ENCODE data around the gene KCNMA1.

DNA sequence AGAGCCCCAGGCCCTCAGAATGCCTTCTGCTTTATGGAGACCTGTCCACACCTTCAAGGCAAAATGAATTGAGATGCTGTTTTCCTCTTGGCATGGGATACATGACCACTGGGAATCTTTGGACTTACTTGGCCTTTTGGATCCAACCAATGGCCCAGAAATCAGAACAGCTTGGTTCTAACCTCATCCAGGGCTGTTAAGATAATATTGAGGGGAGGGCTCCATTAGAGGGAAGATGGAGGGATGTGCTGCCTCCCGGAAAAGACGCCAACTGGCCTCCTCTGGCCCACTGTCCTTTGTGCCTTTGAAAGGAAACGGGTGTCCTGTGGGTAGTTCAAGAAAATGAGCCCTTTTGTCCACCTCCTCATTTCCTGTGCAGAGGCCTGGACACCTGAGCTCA lies 530.9 kb downstream of the KCNMA1 start:
- TF ChIP-seq CTCF (IDR thresholded peaks at IDR 0.05) (no peak), POLR2AphosphoS5 (IDR thresholded peaks at IDR 0.05) (no peak)
